MM.1S (cell line): ENCODE measurements around the gene NIN.

Source experiments
- DNase-seq: peaks from one replicate; pipeline ENCODE4 v3.0.0-alpha.2; 2015
- H2AFZ ChIP-seq: fragments of 300-600 bp; sonication (generic); 2 replicates; pipeline ENCODE4 v1.6.0; 2016; ENCODE audit warnings: antibody characterized with exemption, low read length
- H3F3A ChIP-seq: fragments of 300-600 bp; sonication (generic); 2 replicates; pipeline ENCODE4 v1.6.1; 2016; ENCODE audit warnings: mild to moderate bottlenecking, antibody characterized with exemption, low read length, moderate library complexity, mixed read lengths; ENCODE audit not compliant: insufficient read depth
- H3K27ac ChIP-seq: fragments of 300-600 bp; sonication (generic); 2 replicates; pipeline ENCODE4 v1.5.1; 2016; ENCODE audit warnings: mild to moderate bottlenecking, low read length
- H3K27me3 ChIP-seq: fragments of 300-600 bp; sonication (generic); replicated peaks from 2 replicates; pipeline ENCODE4 v1.6.0; 2016; ENCODE audit warnings: low read length; ENCODE audit not compliant: insufficient read depth
- H3K36me3 ChIP-seq: fragments of 300-600 bp; sonication (generic); replicated peaks from 2 replicates; pipeline ENCODE4 v1.6.1; 2016; ENCODE audit warnings: mild to moderate bottlenecking, low read length, mixed read lengths; ENCODE audit not compliant: insufficient read depth
- H3K4me1 ChIP-seq: fragments of 300-600 bp; sonication (generic); 2 replicates; pipeline ENCODE4 v1.6.1; 2016; ENCODE audit warnings: low read length, mixed read lengths
- H3K4me2 ChIP-seq: fragments of 300-600 bp; sonication (generic); 2 replicates; pipeline ENCODE4 v1.6.0; 2016; ENCODE audit warnings: low read depth, low read length
- H3K4me3 ChIP-seq: fragments of 300-600 bp; sonication (generic); 2 replicates; pipeline ENCODE4 v1.5.1; 2016; ENCODE audit warnings: low read length, mixed read lengths
- H3K79me2 ChIP-seq: fragments of 300-600 bp; sonication (generic); 2 replicates; pipeline ENCODE4 v1.6.1; 2016; ENCODE audit warnings: mixed run types, low read length, mixed read lengths
- H3K9ac ChIP-seq: fragments of 300-600 bp; sonication (generic); 2 replicates; pipeline ENCODE4 v1.6.1; 2016; ENCODE audit warnings: low read length, mixed read lengths
- H3K9me2 ChIP-seq: fragments of 300-600 bp; sonication (generic); replicated peaks from 2 replicates; pipeline ENCODE4 v1.6.1; 2016; ENCODE audit warnings: mild to moderate bottlenecking, low read length, mixed read lengths; ENCODE audit not compliant: insufficient read depth
- H3K9me3 ChIP-seq: fragments of 300-600 bp; sonication (generic); replicated peaks from 2 replicates; pipeline ENCODE4 v1.6.1; 2016; ENCODE audit warnings: mild to moderate bottlenecking, low read length, mixed read lengths; ENCODE audit not compliant: insufficient read depth
- H4K20me1 ChIP-seq: fragments of 300-600 bp; sonication (generic); 2 replicates; pipeline ENCODE4 v1.6.1; 2016; ENCODE audit warnings: mild to moderate bottlenecking, low read length, moderate library complexity, mixed read lengths; ENCODE audit not compliant: insufficient read depth
- EZH2 ChIP-seq: fragments of 300-600 bp; sonication (generic); optimal IDR thresholded peaks from 2 replicates; pipeline ENCODE3; 2017; ENCODE audit warnings: low read depth, mild to moderate bottlenecking, antibody characterized with exemption, low read length, mixed read lengths
- EZH2phosphoT487 ChIP-seq: fragments of 300-600 bp; sonication (generic); IDR thresholded peaks from 2 replicates; pipeline ENCODE4 v1.6.1; 2018; ENCODE audit warnings: antibody characterized with exemption, low read length
- TF ChIP-seq, protein P1 (sequence below): fragments of 300-600 bp; sonication (generic); IDR thresholded peaks from 2 replicates; pipeline ENCODE4 v1.5.1; 2016; ENCODE audit warnings: antibody characterized with exemption, low read length, mixed read lengths

The NIN gene

DNA sequence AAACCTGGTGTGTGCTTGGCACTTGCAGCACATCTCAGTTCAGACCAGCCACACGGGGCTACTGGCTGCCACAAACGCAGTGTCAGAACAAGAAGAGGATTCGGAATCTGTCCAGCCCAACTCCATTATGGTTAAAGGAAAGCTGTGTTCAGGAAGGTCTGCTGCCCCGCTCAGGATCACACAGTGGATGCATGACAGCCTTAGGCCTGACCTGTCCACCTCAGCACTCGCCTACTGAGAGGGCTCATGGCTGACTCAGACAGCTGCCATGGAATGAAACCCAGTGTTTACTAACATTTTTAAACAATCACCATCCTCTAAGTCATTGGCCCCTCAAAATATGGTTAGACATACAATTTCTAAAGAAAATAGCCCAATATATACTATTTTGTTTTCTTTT lies 5.6 kb upstream of the NIN start:
- no peaks in the 10 kb centered on the region for H3K79me2 ChIP-seq
- no peaks in the 10 kb centered on the region for H3K9me2 ChIP-seq
- H3K4me2 ChIP-seq, result no peak overlapping the region
- H3K27me3 ChIP-seq, result no peaks in the 10 kb centered on the region
- H3K27ac ChIP-seq, result no peak overlapping the region
- no peak overlapping the region for H3K9ac ChIP-seq
- H4K20me1 ChIP-seq, result no peaks in the 10 kb centered on the region
- TF ChIP-seq EZH2phosphoT487, result no peak
- TF ChIP-seq EZH2, result no peak
- TF ChIP-seq, protein P1, sequence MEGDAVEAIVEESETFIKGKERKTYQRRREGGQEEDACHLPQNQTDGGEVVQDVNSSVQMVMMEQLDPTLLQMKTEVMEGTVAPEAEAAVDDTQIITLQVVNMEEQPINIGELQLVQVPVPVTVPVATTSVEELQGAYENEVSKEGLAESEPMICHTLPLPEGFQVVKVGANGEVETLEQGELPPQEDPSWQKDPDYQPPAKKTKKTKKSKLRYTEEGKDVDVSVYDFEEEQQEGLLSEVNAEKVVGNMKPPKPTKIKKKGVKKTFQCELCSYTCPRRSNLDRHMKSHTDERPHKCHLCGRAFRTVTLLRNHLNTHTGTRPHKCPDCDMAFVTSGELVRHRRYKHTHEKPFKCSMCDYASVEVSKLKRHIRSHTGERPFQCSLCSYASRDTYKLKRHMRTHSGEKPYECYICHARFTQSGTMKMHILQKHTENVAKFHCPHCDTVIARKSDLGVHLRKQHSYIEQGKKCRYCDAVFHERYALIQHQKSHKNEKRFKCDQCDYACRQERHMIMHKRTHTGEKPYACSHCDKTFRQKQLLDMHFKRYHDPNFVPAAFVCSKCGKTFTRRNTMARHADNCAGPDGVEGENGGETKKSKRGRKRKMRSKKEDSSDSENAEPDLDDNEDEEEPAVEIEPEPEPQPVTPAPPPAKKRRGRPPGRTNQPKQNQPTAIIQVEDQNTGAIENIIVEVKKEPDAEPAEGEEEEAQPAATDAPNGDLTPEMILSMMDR, result no peak
- no peak overlapping the region for H2AFZ ChIP-seq
- H3K4me1 ChIP-seq, result peaks cover 12% of the 10 kb centered on the region
- no peak overlapping the region for H3K4me3 ChIP-seq
- no peaks in the 10 kb centered on the region for H3K36me3 ChIP-seq
- H3K9me3 ChIP-seq, result no peaks in the 10 kb centered on the region
- H3F3A ChIP-seq, result no peaks in the 10 kb centered on the region
- DNase-seq, result no peak

DNA sequence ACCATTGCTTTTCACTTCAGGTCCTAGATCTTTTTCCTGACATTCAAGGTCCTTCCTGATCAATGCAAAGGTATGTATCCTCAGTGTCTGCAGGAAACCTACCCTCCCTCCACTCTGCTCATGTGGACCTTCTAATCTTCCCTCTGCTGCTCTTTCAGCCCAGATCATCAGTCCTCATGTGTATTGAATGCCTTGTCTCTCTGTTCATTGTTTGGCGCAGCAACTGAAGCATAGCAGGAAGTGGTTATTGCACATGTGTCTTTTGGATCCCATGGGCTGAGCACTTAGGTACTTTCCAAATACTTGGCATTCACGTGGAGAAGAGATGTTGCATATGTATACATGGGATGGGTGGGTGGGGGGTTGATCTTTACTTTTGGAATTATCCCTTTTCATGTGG lies 4.3 kb upstream of the NIN start:
- peaks cover 12% of the 10 kb centered on the region for H3K4me1 ChIP-seq
- no peaks in the 10 kb centered on the region for H3K36me3 ChIP-seq
- no peaks in the 10 kb centered on the region for H4K20me1 ChIP-seq
- no peak overlapping the region for H3K4me3 ChIP-seq
- peak; percentile 39 for DNase-seq
- no peak overlapping the region for H3K27ac ChIP-seq
- no peak overlapping the region for H3K4me2 ChIP-seq
- H3K9ac ChIP-seq, result no peak overlapping the region
- TF ChIP-seq, protein P1, result no peak
- TF ChIP-seq EZH2phosphoT487 (no peak), EZH2 (no peak)
- H2AFZ ChIP-seq, result no peak overlapping the region
- no peaks in the 10 kb centered on the region for H3K79me2 ChIP-seq
- H3K9me3 ChIP-seq, result no peaks in the 10 kb centered on the region
- no peaks in the 10 kb centered on the region for H3K9me2 ChIP-seq
- H3K27me3 ChIP-seq, result no peaks in the 10 kb centered on the region
- no peaks in the 10 kb centered on the region for H3F3A ChIP-seq

DNA sequence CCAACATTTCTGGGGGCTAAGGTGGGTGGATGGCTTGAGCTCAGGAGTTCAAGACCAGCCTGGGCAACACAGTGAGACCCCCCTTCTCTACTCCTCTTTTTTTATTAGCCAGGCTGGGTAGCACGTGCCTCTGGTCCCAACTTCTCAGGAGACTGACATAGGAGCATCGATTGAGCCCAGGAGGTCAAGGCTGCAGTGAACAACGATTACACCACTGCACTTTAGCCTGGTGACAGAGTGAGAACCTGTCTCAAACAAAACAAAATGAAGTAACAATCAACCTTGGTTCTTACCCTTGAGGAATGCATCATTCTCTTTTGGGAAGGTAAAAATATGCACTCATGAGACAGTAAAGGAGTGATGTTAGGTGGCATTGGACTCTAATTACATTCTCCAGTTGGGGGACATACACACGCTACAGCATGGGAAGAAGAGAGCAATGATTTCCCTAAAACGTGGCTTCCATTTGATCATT lies 3.9 kb upstream of the NIN start:
- Histone ChIP-seq H3K36me3 (no peaks in the 10 kb centered on the region), H3K4me1 (peaks cover 12% of the 10 kb centered on the region), H3K9me3 (no peaks in the 10 kb centered on the region), H3F3A (no peaks in the 10 kb centered on the region), H3K9me2 (no peaks in the 10 kb centered on the region), H3K4me2 (no peak overlapping the region), H3K27me3 (no peaks in the 10 kb centered on the region), H3K79me2 (peaks cover 3% of the 10 kb centered on the region), H3K9ac (no peak overlapping the region), H4K20me1 (no peaks in the 10 kb centered on the region), H3K27ac (no peak overlapping the region), H3K4me3 (no peak overlapping the region), H2AFZ (no peak overlapping the region)
- no peak for DNase-seq
- TF ChIP-seq, protein P1, result no peak
- no peak for TF ChIP-seq EZH2phosphoT487
- no peak for TF ChIP-seq EZH2
